Nephron (organoid): ENCODE results near the gene GSTM5.
"Not testable (repeated sequence)": the region's sequence is repeated elsewhere in the genome, so short reads cannot be mapped to it uniquely, and the experiment has no call there.

Experiments
- H3K27ac Mint-ChIP-seq, 3 experiments: 2 replicates each; pipeline ENCODE4 v1.8.0; 2020; ENCODE audit warnings: mixed read lengths in 3 of 3, mild to moderate bottlenecking in 2 of 3, moderate library complexity in 1 of 3
- H3K27me3 Mint-ChIP-seq: 2 replicates; pipeline ENCODE4 v1.8.0; 2021; ENCODE audit warnings: low read depth, mild to moderate bottlenecking, moderate library complexity, mixed read lengths
- H3K36me3 Mint-ChIP-seq: 2 replicates; pipeline ENCODE4 v1.8.0; 2020; ENCODE audit warnings: low read depth, mixed read lengths
- H3K4me1 Mint-ChIP-seq: 2 replicates; pipeline ENCODE4 v1.8.0; 2020; ENCODE audit warnings: mixed read lengths
- H3K4me3 Mint-ChIP-seq, 3 experiments: 2 replicates each; pipeline ENCODE4 v1.8.0; 2020; ENCODE audit warnings: mild to moderate bottlenecking in 3 of 3, mixed read lengths in 3 of 3, moderate library complexity in 2 of 3
- H3K9me3 Mint-ChIP-seq: 2 replicates; pipeline ENCODE4 v1.8.0; 2020; ENCODE audit warnings: mixed read lengths
- TF ChIP-seq, protein P1 (sequence below), 3 experiments: fragments of 200-600 bp; sonication (generic); IDR thresholded peaks; one replicate each; pipeline ENCODE4 v1.5.0; 2021; ENCODE audit warnings: antibody characterized with exemption in 3 of 3; ENCODE audit not compliant: unreplicated experiment in 3 of 3

The GSTM5 gene

GRCh38 chr1:109739738-109740614, 27.9 kb downstream of the GSTM5 start:
- Mint-ChIP-seq H3K9me3 (no peaks in the 10 kb centered on the region), H3K27ac (peak overlapping the region; percentile 14 to 90 (median 69)), H3K4me1 (peaks cover 11% of the 10 kb centered on the region), H3K4me3 (peak overlapping the region; percentile 81 to 90 (median 86)), H3K36me3 (peaks cover 26% of the 10 kb centered on the region), H3K27me3 (peaks cover 8% of the 10 kb centered on the region)
- TF ChIP-seq, protein P1, sequence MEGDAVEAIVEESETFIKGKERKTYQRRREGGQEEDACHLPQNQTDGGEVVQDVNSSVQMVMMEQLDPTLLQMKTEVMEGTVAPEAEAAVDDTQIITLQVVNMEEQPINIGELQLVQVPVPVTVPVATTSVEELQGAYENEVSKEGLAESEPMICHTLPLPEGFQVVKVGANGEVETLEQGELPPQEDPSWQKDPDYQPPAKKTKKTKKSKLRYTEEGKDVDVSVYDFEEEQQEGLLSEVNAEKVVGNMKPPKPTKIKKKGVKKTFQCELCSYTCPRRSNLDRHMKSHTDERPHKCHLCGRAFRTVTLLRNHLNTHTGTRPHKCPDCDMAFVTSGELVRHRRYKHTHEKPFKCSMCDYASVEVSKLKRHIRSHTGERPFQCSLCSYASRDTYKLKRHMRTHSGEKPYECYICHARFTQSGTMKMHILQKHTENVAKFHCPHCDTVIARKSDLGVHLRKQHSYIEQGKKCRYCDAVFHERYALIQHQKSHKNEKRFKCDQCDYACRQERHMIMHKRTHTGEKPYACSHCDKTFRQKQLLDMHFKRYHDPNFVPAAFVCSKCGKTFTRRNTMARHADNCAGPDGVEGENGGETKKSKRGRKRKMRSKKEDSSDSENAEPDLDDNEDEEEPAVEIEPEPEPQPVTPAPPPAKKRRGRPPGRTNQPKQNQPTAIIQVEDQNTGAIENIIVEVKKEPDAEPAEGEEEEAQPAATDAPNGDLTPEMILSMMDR (IDR thresholded peaks at IDR 0.05; ENCODE audit: unreplicated experiment in 3 of 3): no peak

- TF ChIP-seq, protein P1 (IDR thresholded peaks at IDR 0.05; ENCODE audit: unreplicated experiment in 3 of 3): no peak
- Mint-ChIP-seq H3K4me3 (peak within 1 kb of the TSS; percentile 81 to 90 (median 86)), H3K36me3 (peaks cover 21% of the 10 kb centered on the region), H3K9me3 (no peaks in the 10 kb centered on the region), H3K27ac (peak within 1 kb of the TSS; percentile 62 to 90 (median 69)), H3K27me3 (peaks cover 8% of the 10 kb centered on the region), H3K4me1 (peaks cover 11% of the 10 kb centered on the region)
Observed at GRCh38 chr1:109740615-109741373, 28.7 kb downstream of the GSTM5 start, which contains the start of gene GSTM3. TSS of gene GSTM3 (minus strand) at chr1:109741038. CDS start at chr1:109740287, 751 bp downstream.

DNA sequence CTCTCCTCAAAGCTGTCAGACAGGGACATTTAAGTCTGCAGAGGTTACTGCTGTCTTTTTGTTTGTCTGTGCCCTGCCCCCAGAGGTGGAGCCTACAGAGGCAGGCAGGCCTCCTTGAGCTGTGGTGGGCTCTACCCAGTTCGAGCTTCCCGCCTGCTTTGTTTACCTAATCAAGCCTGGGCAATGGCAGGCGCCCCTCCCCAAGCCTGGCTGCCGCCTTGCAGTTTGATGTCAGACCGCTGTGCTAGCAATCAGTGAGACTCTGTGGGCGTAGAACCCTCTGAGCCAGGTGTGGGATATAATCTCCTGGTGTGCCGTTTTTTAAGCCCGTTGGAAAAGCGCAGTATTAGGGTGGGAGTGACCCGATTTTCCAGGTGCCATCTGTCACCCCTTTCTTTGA, 36.3 kb downstream of the GSTM5 start:
- not testable (repeated sequence) for H3K4me3 Mint-ChIP-seq, H3K27ac Mint-ChIP-seq, H3K36me3 Mint-ChIP-seq, H3K4me1 Mint-ChIP-seq
- Mint-ChIP-seq H3K27me3 (peaks cover 16% of the 10 kb centered on the region), H3K9me3 (peaks cover 17% of the 10 kb centered on the region)

GRCh38 chr1:109749221-109749620, 37.2 kb downstream of the GSTM5 start:
- peaks cover 6% of the 10 kb centered on the region for H3K4me1 Mint-ChIP-seq
- peaks cover 16% of the 10 kb centered on the region for H3K27me3 Mint-ChIP-seq
- TF ChIP-seq, protein P1 (IDR thresholded peaks at IDR 0.05; ENCODE audit: unreplicated experiment in 3 of 3): no peak
- H3K36me3 Mint-ChIP-seq: no peaks in the 10 kb centered on the region
- no peak overlapping the region for H3K4me3 Mint-ChIP-seq
- no peak overlapping the region for H3K27ac Mint-ChIP-seq
- peaks cover 17% of the 10 kb centered on the region for H3K9me3 Mint-ChIP-seq

DNA sequence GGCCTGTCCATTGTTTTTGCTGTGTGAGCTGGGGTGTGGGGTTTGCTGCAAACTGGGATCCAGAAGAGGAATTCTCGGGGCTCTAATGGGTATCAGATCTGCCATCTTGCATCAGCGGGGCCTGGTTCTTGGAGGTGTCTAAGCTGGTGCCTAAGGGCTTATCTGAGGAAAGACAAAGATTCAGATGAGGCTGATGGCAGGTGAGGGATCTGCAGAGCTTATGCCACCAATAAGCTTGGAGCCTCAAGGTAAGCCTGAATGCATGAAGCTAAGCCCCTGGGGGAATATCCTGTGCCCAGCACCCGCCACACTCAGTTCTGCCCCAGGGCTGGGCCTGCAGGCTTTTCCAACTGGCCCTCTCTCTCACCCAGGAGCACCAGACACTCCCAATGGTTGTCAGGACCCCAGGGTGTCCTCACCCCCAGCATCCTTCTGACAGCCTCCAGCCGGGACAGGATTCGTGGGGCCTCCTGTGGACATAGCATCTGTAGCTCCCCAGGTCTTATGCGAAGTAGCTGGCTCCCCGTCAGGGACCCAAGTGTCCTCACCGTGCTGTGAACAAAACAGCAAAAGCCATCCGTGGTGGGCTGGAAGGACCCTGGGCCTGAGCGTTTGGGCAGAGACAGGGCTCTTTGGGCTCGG, 38.3 kb downstream of the GSTM5 start:
- Mint-ChIP-seq H3K27me3 (peaks cover 16% of the 10 kb centered on the region), H3K27ac (no peak overlapping the region), H3K36me3 (no peaks in the 10 kb centered on the region), H3K9me3 (peaks cover 17% of the 10 kb centered on the region), H3K4me1 (peaks cover 12% of the 10 kb centered on the region), H3K4me3 (no peak overlapping the region)
- TF ChIP-seq, protein P1 (IDR thresholded peaks at IDR 0.05; ENCODE audit: unreplicated experiment in 3 of 3): no peak

DNA sequence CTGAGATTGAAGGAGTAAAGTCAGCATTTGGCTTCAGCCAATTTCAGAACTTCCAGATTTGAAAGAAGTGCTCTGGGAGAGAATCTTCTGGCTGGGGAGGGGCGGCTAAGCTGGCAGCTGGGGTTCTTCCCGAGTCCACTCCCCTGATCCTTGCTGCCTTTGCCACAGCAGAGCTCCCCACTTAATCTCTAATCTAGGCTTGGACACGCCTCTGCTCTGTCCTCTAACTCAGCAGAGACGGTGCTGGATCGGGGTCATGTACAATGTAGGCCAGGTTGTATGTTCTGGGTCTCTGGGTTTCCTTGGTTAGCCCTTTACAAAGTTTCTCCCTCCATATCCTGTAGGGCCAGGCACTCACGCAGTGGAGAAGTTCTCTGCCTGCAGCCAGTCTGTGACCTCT, 38.9 kb downstream of the GSTM5 start:
- Mint-ChIP-seq H3K27me3 (peaks cover 16% of the 10 kb centered on the region), H3K9me3 (peaks cover 17% of the 10 kb centered on the region), H3K4me3 (no peak overlapping the region), H3K4me1 (peaks cover 12% of the 10 kb centered on the region), H3K36me3 (no peaks in the 10 kb centered on the region), H3K27ac (no peak overlapping the region)
- TF ChIP-seq, protein P1 (IDR thresholded peaks at IDR 0.05; ENCODE audit: unreplicated experiment in 3 of 3): no peak
